HG03558 (cell line): ENCODE data around the gene SIX3.

Experiments
- ATAC-seq: cut with Tn5 transposase; IDR thresholded peaks from one replicate; pipeline ENCODE4 v1.9.1; 2021; ENCODE audit warnings: moderate number of reproducible peaks; ENCODE audit not compliant: unreplicated experiment; ENCODE audit errors: extremely low read depth

The SIX3 gene

DNA sequence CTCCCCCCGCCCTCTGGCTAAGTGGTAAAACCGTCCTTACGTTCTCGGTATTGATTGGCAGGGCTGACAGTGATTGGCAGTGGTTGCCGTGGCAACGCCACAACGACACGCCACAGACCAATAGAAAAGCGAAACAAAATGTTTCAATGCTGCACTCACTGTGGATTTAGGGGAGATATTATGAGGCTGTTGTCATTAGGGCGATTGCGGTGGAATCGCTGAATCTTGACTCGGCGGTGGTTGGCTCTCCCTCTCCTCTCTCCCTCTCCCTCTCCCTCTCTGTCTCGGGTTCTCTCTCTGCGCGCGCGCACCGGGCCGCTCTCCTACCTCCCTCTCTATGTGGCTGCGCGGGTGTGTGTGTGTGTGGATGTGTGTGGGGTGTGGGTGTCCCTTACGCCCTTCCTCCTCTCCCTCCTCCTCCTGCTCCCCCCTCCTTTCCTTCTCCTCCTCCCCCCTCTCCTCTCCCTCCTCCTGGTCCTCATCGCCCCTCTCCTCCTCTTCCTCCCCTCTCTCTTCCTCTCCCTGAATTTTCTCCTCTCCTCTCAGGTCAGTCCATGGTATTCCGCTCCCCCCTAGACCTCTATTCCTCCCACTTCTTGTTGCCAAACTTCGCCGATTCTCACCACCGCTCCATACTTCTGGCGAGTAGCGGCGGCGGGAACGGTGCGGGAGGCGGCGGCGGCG, at the start of gene SIX3:
TSS of gene SIX3 (plus strand) at position 152 of the 684 bp plus-strand sequence. CDS start at position 555, 403 bp downstream.
- no peak for ATAC-seq

GRCh38 chr2:44894058-44894457, 47.4 kb upstream of the SIX3 start:
- no peak for ATAC-seq

DNA sequence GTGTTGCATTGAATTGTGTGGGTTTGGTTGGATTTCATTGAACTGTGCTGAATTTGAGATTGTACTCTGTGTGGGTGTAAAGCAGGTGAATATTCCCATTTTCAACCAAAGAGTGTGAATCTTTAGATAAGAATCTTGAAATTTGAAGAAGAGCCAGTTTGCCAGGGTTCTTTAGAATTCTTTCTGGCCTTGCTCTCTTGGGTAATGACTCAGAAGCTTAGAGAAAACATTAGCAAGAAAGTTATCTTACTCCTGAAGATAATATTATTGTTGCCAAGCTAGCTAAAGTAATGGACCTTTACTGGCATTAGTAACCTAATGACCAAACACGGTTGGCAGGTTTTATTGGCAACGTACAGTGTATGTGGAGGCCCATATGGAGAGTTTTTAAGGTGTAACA, 46.4 kb upstream of the SIX3 start:
- ATAC-seq = no peak

- ATAC-seq = no peak
Observed at GRCh38 chr2:44897406-44897805, 44.1 kb upstream of the SIX3 start.

- no peak for ATAC-seq
Observed at GRCh38 chr2:44902217-44903137, 39.0 kb upstream of the SIX3 start.

DNA sequence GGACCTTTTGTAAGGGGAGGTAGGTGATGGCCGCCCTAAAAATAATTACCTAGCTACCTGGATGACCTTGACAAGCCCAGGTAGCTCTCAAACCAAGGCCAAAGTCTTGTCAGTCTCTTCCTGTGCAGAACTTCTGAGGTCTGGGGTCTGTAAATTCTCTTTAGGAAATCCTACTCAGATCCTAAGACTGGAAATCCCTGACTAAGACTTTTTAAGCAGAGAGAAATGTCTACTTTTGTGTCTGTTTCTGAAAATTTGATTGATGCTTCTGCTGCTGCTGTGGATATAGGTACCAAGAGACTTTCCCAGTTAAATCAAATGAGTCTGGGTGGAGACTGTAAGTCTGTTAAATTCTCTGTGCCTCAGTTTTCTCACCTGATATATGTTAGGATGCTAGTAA, 36.9 kb upstream of the SIX3 start:
- ATAC-seq = no peak

- no peak for ATAC-seq
Observed at GRCh38 chr2:44906972-44907371, 34.5 kb upstream of the SIX3 start.

- no peak for ATAC-seq
Observed at GRCh38 chr2:44909831-44910230, 31.7 kb upstream of the SIX3 start.

- no peak for ATAC-seq
Observed at GRCh38 chr2:44912660-44913059, 28.8 kb upstream of the SIX3 start.

GRCh38 chr2:44916291-44916690, 25.2 kb upstream of the SIX3 start:
- no peak for ATAC-seq

GRCh38 chr2:44918095-44918775, 23.3 kb upstream of the SIX3 start:
- ATAC-seq = no peak

DNA sequence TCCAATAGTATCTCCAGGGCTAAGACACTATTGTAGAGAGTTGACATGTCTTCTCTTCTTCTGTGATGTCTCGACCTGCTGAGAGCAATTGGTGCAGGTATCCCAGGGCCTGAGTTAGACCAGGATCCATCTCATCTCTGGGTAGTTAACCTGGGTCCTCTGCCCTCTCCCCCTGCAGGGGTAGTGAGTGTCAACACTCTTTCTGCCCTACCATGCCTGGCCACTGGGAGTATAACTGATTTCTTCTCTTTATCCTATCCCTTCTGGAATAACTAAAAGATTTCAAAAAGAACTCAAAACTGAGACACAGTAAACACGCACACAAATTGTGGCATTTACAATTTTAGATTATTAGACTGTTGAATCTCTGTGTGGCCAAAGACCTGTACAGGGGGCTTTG, 20.8 kb upstream of the SIX3 start:
- ATAC-seq = no peak

DNA sequence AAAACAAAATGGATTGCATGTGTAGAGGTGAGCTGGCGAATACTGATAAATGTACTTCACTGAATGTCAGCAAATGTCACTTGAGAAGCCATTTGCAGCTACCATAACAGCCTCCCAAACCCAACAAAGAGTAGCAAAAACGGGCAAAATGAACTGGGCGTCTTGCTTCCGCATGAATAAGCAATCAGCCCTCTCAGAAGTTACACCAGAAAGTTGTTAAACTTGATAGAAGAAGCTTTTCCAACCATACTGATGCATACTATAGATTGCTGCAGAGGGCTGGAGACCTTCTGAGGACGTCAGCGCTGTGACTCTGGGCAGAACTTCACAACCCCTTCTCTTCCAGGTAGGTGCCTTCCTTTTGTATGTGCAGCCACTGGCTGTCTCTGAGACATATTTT, 18.7 kb upstream of the SIX3 start:
- ATAC-seq = no peak

- no peak for ATAC-seq
Observed at GRCh38 chr2:44925561-44926136, 15.9 kb upstream of the SIX3 start.

DNA sequence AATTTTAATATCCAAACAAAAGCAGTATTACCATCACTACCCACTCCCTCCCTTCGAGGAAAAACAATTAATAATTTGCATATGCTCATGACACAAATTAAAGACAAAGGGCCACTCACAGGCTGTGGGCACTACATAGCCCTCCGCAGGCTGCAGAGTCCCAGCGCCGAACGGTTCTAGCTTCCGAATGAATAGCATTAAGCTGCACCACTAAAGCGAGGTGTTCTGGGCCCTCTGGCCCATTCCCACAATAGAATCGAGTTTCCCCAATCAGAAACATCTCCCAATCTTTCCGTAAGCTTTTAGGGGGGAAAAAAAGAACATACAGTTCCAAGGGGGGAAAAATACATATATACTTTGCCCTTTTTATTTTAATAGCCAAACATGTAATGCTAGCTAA, 14.5 kb upstream of the SIX3 start:
- no peak for ATAC-seq

- no peak for ATAC-seq
Observed at GRCh38 chr2:44927985-44928482, 13.5 kb upstream of the SIX3 start.

DNA sequence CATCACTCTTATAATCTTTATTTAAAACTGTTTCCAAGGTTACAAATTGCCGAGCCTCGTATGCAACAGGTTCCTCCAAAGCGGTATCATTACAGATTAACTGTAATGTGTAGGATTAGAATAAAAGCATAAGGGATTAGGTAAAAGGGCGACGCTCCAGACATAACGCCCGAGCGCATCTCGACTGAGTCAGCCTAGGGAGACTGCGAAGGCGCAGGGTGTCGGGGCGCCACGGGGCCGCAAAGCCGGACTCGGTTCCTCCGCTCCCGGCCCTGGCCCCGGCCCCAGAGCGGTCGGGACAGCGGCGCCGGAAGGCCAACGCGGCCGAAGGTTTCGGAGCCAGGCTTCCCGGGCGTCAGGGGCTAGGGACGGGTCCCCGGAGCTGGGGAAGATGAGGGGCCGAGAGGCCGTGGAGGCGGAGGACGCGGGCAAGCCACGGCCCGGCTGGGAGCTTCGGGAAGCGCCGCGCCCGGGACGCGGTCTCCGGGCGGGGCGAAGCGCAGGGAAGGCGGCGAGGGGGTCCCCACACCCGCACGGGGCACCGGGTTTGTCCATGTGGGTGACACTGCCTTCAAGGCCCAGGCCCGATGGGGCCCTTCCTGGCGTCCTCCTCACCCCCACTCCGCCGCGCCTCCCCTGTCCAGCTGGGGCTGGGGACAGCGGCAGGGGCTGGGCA, 12.9 kb upstream of the SIX3 start:
- no peak for ATAC-seq

DNA sequence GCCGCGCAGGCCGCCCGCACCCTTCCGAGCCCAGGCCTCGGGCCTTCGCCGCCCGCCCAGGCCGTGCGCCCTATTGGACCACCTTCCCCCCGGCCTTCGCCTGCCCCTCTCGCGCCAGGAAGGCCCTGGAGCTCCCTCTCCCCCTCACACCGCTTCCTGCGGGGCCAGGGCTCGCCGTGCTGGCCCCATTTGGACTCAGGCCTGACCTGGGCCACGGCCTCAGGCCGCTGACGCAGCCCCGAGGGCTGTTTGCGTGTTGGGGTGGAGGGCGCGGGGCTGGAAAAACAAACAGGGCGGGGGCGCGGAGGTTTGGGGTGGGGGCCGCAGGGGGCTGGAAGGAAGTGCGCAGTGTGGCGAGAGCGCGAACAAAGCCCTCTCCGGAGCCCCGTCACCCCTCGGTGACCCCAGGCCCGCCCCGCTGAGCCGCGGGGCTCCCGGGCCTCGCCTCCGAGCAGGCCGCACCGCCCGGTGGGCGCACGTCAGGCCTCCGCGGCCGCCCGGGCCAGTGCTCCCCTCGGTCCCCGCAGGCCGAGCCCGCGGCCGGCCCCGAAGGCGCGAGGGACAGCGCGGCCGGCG, 12.3 kb upstream of the SIX3 start:
- ATAC-seq = no peak

GRCh38 chr2:44929735-44930273, 11.7 kb upstream of the SIX3 start:
- no peak for ATAC-seq
